ENCODE data around the gene TLX3. TPM values are rescaled to one million over a fixed set of nuclear protein-coding genes. Genes with fewer than 3 reads are reported as not detected.

The TLX3 gene
- total and polyA plus RNA-seq, 2 of the 8 experiments (the other 6 are each of a cell fraction or from before 2014, with no cell fraction given): not detected

GRCh38 chr5:171291371-171291770, 17.7 kb upstream of the TLX3 start:
- FAIRE-seq: no peak
- H4K20me1 ChIP-seq (replicated peaks in 1 of 2; ENCODE audit: control insufficient read depth in 1 of 2, insufficient read depth in 2 of 2, low read length in 2 of 2): no peaks in the 10 kb centered on the region
- 91% methylated on average over 4 of the region's 4 CpGs; no CpG with 5 or more reads in 1 of the 2 experiments for WGBS, 2 experiments (ENCODE audit: extremely low coverage in 1 of 2, insufficient coverage in 1 of 2, insufficient read length in 1 of 2, insufficient replicate concordance in 2 of 2, low coverage in 1 of 2, low lambda C conversion rate in 2 of 2, missing lambda C conversion rate in 1 of 2)

More at GRCh38 chr5:171291371-171291770, 17.7 kb upstream of the TLX3 start:
- no peaks in the 10 kb centered on the region for H3K4me1 ChIP-seq (replicated peaks in 1 of 4; ENCODE audit: control insufficient read depth in 3 of 4, insufficient read depth in 4 of 4, low read length in 3 of 4)
- no peak overlapping the region for H3K4me2 ChIP-seq (ENCODE audit: insufficient read depth in 1 of 2, low read depth in 2 of 2, low read length in 2 of 2)
- no peaks in the 10 kb centered on the region for H3K9me3 ChIP-seq (ENCODE audit: insufficient read depth in 2 of 2, low read depth in 1 of 2, low read length in 1 of 2)
- H2AK5ac ChIP-seq (ENCODE audit: low read depth, low read length): no peak overlapping the region
- no peaks in the 10 kb centered on the region for H3K23me2 ChIP-seq (ENCODE audit: low read depth, low read length)
- no peak overlapping the region for H4K5ac ChIP-seq (ENCODE audit: insufficient read length, low read depth, low read length)
- no peaks in the 10 kb centered on the region for H3K36me3 ChIP-seq (ENCODE audit: control insufficient read depth in 2 of 4, insufficient read depth in 4 of 4, low read length in 3 of 4)
- H3K18ac ChIP-seq (ENCODE audit: extremely low read depth, low read length): no peak overlapping the region
- H3K27me3 ChIP-seq (replicated peaks in 1 of 4; ENCODE audit: control insufficient read depth in 3 of 4, extremely low read depth in 1 of 4, insufficient read depth in 3 of 4, low read length in 3 of 4): no peaks in the 10 kb centered on the region
- POLR2A ChIA-PET (ENCODE audit: partially characterized antibody): interaction anchor here (1.2 kb wide), 1 partner anchor 102 kb away, joined by 3 read pairs; no protein-coding TSS in a partner anchor
- H3K14ac ChIP-seq (ENCODE audit: insufficient read length): no peak overlapping the region
- H4K8ac ChIP-seq (ENCODE audit: extremely low read depth, insufficient read depth, low read length): no peak overlapping the region
- no peak overlapping the region for H3K4ac ChIP-seq (replicated peaks; ENCODE audit: insufficient read length, low read depth, low read length)
- H4K91ac ChIP-seq (replicated peaks; ENCODE audit: insufficient read length, low read length): no peak overlapping the region
- H3K4me3 ChIP-seq (ENCODE audit: extremely low read depth in 1 of 4, insufficient read depth in 2 of 4, low read depth in 3 of 4, low read length in 4 of 4): no peak overlapping the region
- no peak overlapping the region for H3K23ac ChIP-seq (ENCODE audit: insufficient read length)
- TF ChIP-seq TBP (IDR thresholded peaks at IDR 0.05; ENCODE audit: low read depth, low read length) (no peak), BACH1 (IDR thresholded peaks at IDR 0.05; ENCODE audit: low read length) (no peak), POLR2AphosphoS5 (IDR thresholded peaks at IDR 0.05; ENCODE audit: low read depth, low read length) (no peak), CHD1 (IDR thresholded peaks at IDR 0.05; ENCODE audit: low read depth, low read length) (no peak), TAF7 (optimal IDR thresholded peaks at IDR 0.05; ENCODE audit: borderline replicate concordance, low read depth, low read length) (no peak), CTCF (IDR thresholded peaks at IDR 0.05; ENCODE audit: control extremely low read depth in 1 of 3, insufficient read depth in 1 of 3, low read depth in 1 of 3, low read length in 3 of 3) (no peak), CREB1 (IDR thresholded peaks at IDR 0.05) (no peak), CBX5 (IDR thresholded peaks at IDR 0.05; ENCODE audit: low read depth, low read length) (no peak), SP2 (IDR thresholded peaks at IDR 0.05; ENCODE audit: low read length) (no peak), NANOG (IDR thresholded peaks at IDR 0.05; ENCODE audit: insufficient read depth, low read depth, low read length, poor library complexity, severe bottlenecking) (no peak), SIX5 (IDR thresholded peaks at IDR 0.05; ENCODE audit: low read depth, low read length) (no peak), ASH2L (IDR thresholded peaks at IDR 0.05; ENCODE audit: low read length) (no peak)
- H2AFZ ChIP-seq (ENCODE audit: low read length): no peak overlapping the region
- H3K56ac ChIP-seq (replicated peaks; ENCODE audit: insufficient read length, low read depth, low read length): no peak overlapping the region
- peak in 1 of 2 experiments; percentile 19 for DNase-seq (ENCODE audit: low read depth in 1 of 2, low spot score in 2 of 2)
- H2BK5ac ChIP-seq (ENCODE audit: low read depth, low read length): no peak overlapping the region
- H2BK12ac ChIP-seq (ENCODE audit: low read depth, low read length): no peak overlapping the region
- no peak overlapping the region for H3K9ac ChIP-seq (replicated peaks in 1 of 4; ENCODE audit: extremely low read depth in 1 of 4, low read depth in 3 of 4, low read length in 3 of 4)
- no peak overlapping the region for H2BK20ac ChIP-seq (ENCODE audit: low read length)
- CTCF ChIA-PET (ENCODE audit: partially characterized antibody): interaction anchor here (0.7 to 2.1 kb wide), 6 partner anchors 9 to 84 kb away, joined by 3 to 11 read pairs (median 3); no protein-coding TSS in a partner anchor
- H2BK15ac ChIP-seq (ENCODE audit: low read length): no peak overlapping the region
- H3K27ac ChIP-seq (ENCODE audit: low read depth, low read length): no peak overlapping the region
- H2BK120ac ChIP-seq (replicated peaks; ENCODE audit: low read depth, low read length): no peak overlapping the region
- H3K79me2 ChIP-seq (ENCODE audit: control insufficient read depth in 1 of 2, insufficient read depth in 2 of 2, low read length in 2 of 2): no peaks in the 10 kb centered on the region
- no peaks in the 10 kb centered on the region for H3K79me1 ChIP-seq (ENCODE audit: low read depth, low read length)

All from H1 (cell line).